GM10266 (cell line): ENCODE measurements around the gene GREM1.
A peak's percentile ranks its signal among the peaks of the same experiment; 100 is the strongest.

Experiments
- DNase-seq: peaks from one replicate; pipeline ENCODE4 v3.0.0; 2012; ENCODE audit errors: extremely low spot score
- CTCF ChIP-seq: IDR thresholded peaks from 2 replicates; pipeline ENCODE4 v1.5.1; 2012; ENCODE audit warnings: mild to moderate bottlenecking, low read depth; ENCODE audit not compliant: control insufficient read depth, insufficient read depth; ENCODE audit errors: missing control alignments

GREM1 gene

DNA sequence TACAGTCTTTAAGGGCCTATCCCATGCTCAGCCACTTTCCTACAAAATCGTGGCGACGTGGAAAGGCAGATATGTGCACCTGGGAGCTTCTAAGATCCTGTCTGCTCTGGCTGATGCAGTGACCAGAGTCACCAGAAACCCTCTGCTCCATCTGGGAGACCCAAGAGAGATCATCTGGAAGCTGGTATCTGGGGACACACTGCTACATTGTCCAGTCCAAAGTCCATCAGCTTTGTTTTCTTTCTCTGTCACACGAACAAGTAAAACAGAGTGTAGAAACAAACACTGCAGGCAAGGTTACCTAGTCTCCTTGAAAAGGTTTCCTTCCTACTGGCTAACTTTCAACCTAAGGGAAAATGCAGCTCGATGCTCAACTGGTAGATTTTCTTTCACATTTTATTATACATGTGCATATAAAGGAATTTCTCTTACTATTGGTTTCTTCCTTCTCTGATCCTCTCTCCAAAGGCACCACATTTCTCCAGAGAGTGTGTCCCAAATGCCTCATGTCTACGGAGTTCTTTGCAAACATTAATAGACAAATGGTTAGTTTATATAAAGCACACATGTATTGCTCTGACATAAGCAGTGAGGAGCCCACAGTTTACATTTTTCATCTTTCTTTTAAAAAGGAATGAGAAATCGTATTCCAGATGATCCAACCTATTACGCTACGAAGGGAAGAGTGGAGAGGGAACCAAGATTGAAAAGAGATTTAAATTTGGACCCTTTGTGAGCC, 8.3 kb upstream of the GREM1 start:
- no peak for TF ChIP-seq CTCF
- no peak for DNase-seq

GRCh38 chr15:32715276-32715675, 2.5 kb upstream of the GREM1 start:
- no peak for DNase-seq
- TF ChIP-seq CTCF, result no peak

- TF ChIP-seq CTCF, result no peak
- DNase-seq, result no peak
These were observed 1.4 kb upstream of the GREM1 start for GRCh38 chr15:32716216-32716914.

GRCh38 chr15:32716915-32717425, 834 bp upstream of the GREM1 start:
- no peak for TF ChIP-seq CTCF
- peak; percentile 44 for DNase-seq

DNA sequence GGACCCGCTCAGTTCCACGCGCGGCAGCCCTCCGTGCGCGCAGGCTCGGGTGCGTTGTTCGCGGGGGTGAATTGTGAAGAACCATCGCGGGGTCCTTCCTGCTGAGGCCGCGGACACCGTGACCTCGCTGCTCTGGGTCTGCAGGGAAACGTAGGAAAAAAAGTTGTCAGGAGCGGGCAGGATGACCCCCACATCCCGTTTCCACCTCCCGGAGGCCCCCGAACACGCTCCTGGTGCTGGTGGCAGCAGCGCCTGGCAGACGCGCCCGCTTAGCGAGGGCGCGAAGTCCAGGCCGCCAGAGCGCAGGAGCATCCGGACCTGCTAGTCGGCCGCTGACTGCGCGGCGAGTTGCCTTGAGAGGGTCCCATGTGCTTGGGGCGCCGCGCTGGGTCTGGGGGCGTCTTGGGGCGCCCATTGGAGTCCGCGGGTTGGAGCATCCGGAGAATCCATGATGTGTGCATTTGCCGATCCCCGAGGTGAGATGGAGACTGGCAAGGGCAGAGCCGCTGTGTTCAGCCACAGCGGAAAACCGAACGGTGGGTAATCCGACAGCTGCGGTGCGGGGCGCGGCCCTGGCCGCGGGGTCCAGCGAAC, 520 bp downstream of the GREM1 start:
- peak; percentile 37 for DNase-seq
- no peak for TF ChIP-seq CTCF

- TF ChIP-seq CTCF, result no peak
- peak; percentile 34 for DNase-seq
These were observed 1.3 kb downstream of the GREM1 start for GRCh38 chr15:32718821-32719716.
